HG03045 (cell line): ENCODE results near the gene HSD3B2.
"Not testable (repeated sequence)": the region's sequence is repeated elsewhere in the genome, so short reads cannot be mapped to it uniquely, and the experiment has no call there.

ENCODE experiments used
- ATAC-seq: cut with Tn5 transposase; IDR thresholded peaks from one replicate; pipeline ENCODE4 v1.9.1; 2021; ENCODE audit warnings: mild to moderate bottlenecking, moderate library complexity; ENCODE audit not compliant: unreplicated experiment

The HSD3B2 gene

GRCh38 chr1:119414950-119415349, at the start of gene HSD3B2:
Gene HSD3B2 (plus strand): TSS chr1:119415150. CDS start chr1:119415420, 270 bp downstream.
- no peak for ATAC-seq

GRCh38 chr1:119366424-119366823, 48.5 kb upstream of the HSD3B2 start:
- no peak for ATAC-seq

- no peak for ATAC-seq
These were observed 47.4 kb upstream of the HSD3B2 start for GRCh38 chr1:119367432-119368124.

GRCh38 chr1:119368554-119368953, 46.4 kb upstream of the HSD3B2 start, which contains the start of gene HAO2:
Gene HAO2 (plus strand): TSS chr1:119368785. CDS start chr1:119381086, 12,301 bp downstream.
- no peak for ATAC-seq

GRCh38 chr1:119370748-119371147, 44.2 kb upstream of the HSD3B2 start:
- ATAC-seq = no peak

- ATAC-seq = no peak
These were observed 43.1 kb upstream of the HSD3B2 start for GRCh38 chr1:119371815-119372214.

- ATAC-seq = no peak
These were observed 42.4 kb upstream of the HSD3B2 start for GRCh38 chr1:119372503-119373086.

- ATAC-seq = no peak
These were observed 41.5 kb upstream of the HSD3B2 start for GRCh38 chr1:119373465-119373864.

- ATAC-seq = no peak
These were observed 40.6 kb upstream of the HSD3B2 start for GRCh38 chr1:119374208-119374874.

- no peak for ATAC-seq
These were observed 39.6 kb upstream of the HSD3B2 start for GRCh38 chr1:119375366-119375765.

- ATAC-seq = no peak
These were observed 38.4 kb upstream of the HSD3B2 start for GRCh38 chr1:119376594-119376993.

- ATAC-seq = not testable (repeated sequence)
These were observed 37.4 kb upstream of the HSD3B2 start for GRCh38 chr1:119377594-119377993.

- ATAC-seq = no peak
These were observed 35.8 kb upstream of the HSD3B2 start for GRCh38 chr1:119379117-119379516.

- ATAC-seq = no peak
These were observed 34.6 kb upstream of the HSD3B2 start for GRCh38 chr1:119380304-119380703.

GRCh38 chr1:119380983-119381662, 33.8 kb upstream of the HSD3B2 start:
- no peak for ATAC-seq

GRCh38 chr1:119384591-119384990, 30.4 kb upstream of the HSD3B2 start:
- no peak for ATAC-seq

- no peak for ATAC-seq
These were observed 29.3 kb upstream of the HSD3B2 start for GRCh38 chr1:119385650-119386049.

- no peak for ATAC-seq
These were observed 27.1 kb upstream of the HSD3B2 start for GRCh38 chr1:119387858-119388257.

GRCh38 chr1:119388450-119388849, 26.5 kb upstream of the HSD3B2 start:
- ATAC-seq = no peak

GRCh38 chr1:119390526-119390925, 24.4 kb upstream of the HSD3B2 start:
- no peak for ATAC-seq

- ATAC-seq = no peak
These were observed 23.2 kb upstream of the HSD3B2 start for GRCh38 chr1:119391749-119392148.
